CD4-positive, alpha-beta T cell (primary cell): ENCODE results near the gene FBN1. TPM values are rescaled to one million over a fixed set of nuclear protein-coding genes. Genes with fewer than 3 reads are reported as not detected.

Experiments
- ATAC-seq: fragments of 200-7000 bp; cut with Tn5 transposase; one replicate; pipeline ENCODE4 v1.10.0; 2022; ENCODE audit warnings: mild to moderate bottlenecking; ENCODE audit not compliant: poor library complexity
- CTCF ChIA-PET: fragments of 350-600 bp; sonication (Branson Sonifier 250); formaldehyde crosslinking; loops from one replicate; lab custom pipeline; 2021; ENCODE audit warnings: antibody characterized with exemption, inconsistent platforms; lab: Charles Lee
- POLR2A ChIA-PET: fragments of 350-600 bp; sonication (Branson Sonifier 250); formaldehyde crosslinking; loops from one replicate; lab custom pipeline; 2021; ENCODE audit warnings: antibody characterized with exemption, inconsistent platforms; lab: Charles Lee
- DNase-seq, 14 experiments: peaks; one replicate each; pipeline ENCODE4 v3.0.0-alpha.2; 2013 to 2020; ENCODE audit warnings: mixed read lengths in 2 of 14
- H3K27ac ChIP-seq, 2 donors: one replicate each; pipeline versions ENCODE4 v1.5.1 to v1.7.0; 2013; ENCODE audit warnings: low read length in 2 of 2, low read depth in 1 of 2, mild to moderate bottlenecking in 1 of 2
- H3K27me3 ChIP-seq, 2 experiments: 1 replicate in 1 of 2; 2 replicates in 1 of 2; pipeline versions ENCODE4 v1.6.1 to v1.7.0; 2013; ENCODE audit warnings: low read length in 2 of 2, control low read depth in 1 of 2, mild to moderate bottlenecking in 1 of 2, moderate library complexity in 1 of 2; ENCODE audit not compliant: insufficient read depth in 2 of 2, control insufficient read depth in 1 of 2
- H3K36me3 ChIP-seq: one replicate; pipeline ENCODE4 v1.6.1; 2013; ENCODE audit warnings: low read length, control low read depth; ENCODE audit not compliant: insufficient read depth
- H3K4me1 ChIP-seq: one replicate; pipeline ENCODE4 v1.6.1; 2013; ENCODE audit warnings: low read length, control low read depth; ENCODE audit not compliant: insufficient read depth
- H3K4me3 ChIP-seq: one replicate; pipeline ENCODE4 v1.5.1; 2013; ENCODE audit warnings: mild to moderate bottlenecking, low read length, moderate library complexity
- H3K9me3 ChIP-seq, 2 experiments: 1 replicate in 1 of 2; 2 replicates in 1 of 2; pipeline versions ENCODE4 v1.6.1 to v1.7.0; 2013; ENCODE audit warnings: low read length in 2 of 2, mild to moderate bottlenecking in 2 of 2, control low read depth in 1 of 2, moderate library complexity in 1 of 2; ENCODE audit not compliant: control insufficient read depth in 1 of 2, insufficient read depth in 1 of 2
- H3K27ac Mint-ChIP-seq: one replicate; pipeline ENCODE4 v1.8.0; 2020; ENCODE audit warnings: mixed read lengths
- H3K27me3 Mint-ChIP-seq: one replicate; pipeline ENCODE4 v1.8.0; 2021; ENCODE audit warnings: mixed read lengths
- H3K36me3 Mint-ChIP-seq: one replicate; pipeline ENCODE4 v1.8.0; 2021; ENCODE audit warnings: low read depth, mixed read lengths
- H3K4me1 Mint-ChIP-seq: one replicate; pipeline ENCODE4 v1.8.0; 2021; ENCODE audit warnings: low read depth, mixed read lengths
- H3K4me3 Mint-ChIP-seq: one replicate; pipeline ENCODE4 v1.8.0; 2020; ENCODE audit warnings: mild to moderate bottlenecking, mixed read lengths
- H3K9me3 Mint-ChIP-seq: one replicate; pipeline ENCODE4 v1.8.0; 2020; ENCODE audit warnings: mixed read lengths
- intact Hi-C, 2 experiments: fragments of 100-400 bp; cut with DNase I in 1 of 2; cut with micrococcal nuclease in 1 of 2; formaldehyde crosslinking; loops; one replicate each; pipeline versions ENCODE4 v1.15.1 to v1.9.0; 2023 to 2025; cut with DNase I, micrococcal nuclease
- total RNA-seq, 174 experiments: library from RNA in 2 of 174; stranded (reverse) in 2 of 174; gene quantifications; one replicate each; pipeline ENCODE4 v1.2.3 and lab custom pipeline; 2021 to 2026
- TF ChIP-seq, protein P1 (sequence below): fragments of 200-600 bp; IDR thresholded peaks from one replicate; pipeline ENCODE4 v1.8.0; 2022; ENCODE audit warnings: antibody characterized with exemption, mild to moderate bottlenecking

Gene FBN1
- total RNA-seq, 2 experiments from 2014 or later = 0.11 to 0.25 TPM

DNA sequence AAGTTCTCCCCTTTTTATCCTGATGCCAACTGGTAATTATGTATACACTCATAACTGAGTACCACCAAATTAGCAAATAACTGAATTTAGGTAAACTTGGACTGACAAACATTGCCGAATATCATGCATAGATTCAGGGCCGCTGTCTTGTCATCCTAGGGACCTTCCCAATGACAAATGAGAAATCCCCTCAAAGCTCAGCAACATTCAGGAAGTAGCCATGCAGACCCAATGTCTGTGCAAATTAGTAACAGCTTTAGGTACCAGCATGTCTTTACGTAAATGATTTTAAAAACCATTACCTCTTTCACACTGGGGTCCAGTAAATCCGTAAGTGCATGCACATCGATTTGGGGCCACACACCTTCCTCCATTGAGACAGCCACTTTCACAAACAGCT, 49.5 kb downstream of the FBN1 start:
- Mint-ChIP-seq H3K27ac (no peak overlapping the region), H3K27me3 (peaks cover 6% of the 10 kb centered on the region), H3K4me3 (no peak overlapping the region), H3K4me1 (no peaks in the 10 kb centered on the region), H3K9me3 (no peaks in the 10 kb centered on the region), H3K36me3 (no peaks in the 10 kb centered on the region)
- Histone ChIP-seq H3K9me3 (no peaks in the 10 kb centered on the region), H3K27ac (no peak overlapping the region), H3K27me3 (no peaks in the 10 kb centered on the region), H3K4me3 (no peak overlapping the region), H3K4me1 (no peaks in the 10 kb centered on the region), H3K36me3 (no peaks in the 10 kb centered on the region)
- DNase-seq (no peak), ATAC-seq (no peak)
- TF ChIP-seq, protein P1, sequence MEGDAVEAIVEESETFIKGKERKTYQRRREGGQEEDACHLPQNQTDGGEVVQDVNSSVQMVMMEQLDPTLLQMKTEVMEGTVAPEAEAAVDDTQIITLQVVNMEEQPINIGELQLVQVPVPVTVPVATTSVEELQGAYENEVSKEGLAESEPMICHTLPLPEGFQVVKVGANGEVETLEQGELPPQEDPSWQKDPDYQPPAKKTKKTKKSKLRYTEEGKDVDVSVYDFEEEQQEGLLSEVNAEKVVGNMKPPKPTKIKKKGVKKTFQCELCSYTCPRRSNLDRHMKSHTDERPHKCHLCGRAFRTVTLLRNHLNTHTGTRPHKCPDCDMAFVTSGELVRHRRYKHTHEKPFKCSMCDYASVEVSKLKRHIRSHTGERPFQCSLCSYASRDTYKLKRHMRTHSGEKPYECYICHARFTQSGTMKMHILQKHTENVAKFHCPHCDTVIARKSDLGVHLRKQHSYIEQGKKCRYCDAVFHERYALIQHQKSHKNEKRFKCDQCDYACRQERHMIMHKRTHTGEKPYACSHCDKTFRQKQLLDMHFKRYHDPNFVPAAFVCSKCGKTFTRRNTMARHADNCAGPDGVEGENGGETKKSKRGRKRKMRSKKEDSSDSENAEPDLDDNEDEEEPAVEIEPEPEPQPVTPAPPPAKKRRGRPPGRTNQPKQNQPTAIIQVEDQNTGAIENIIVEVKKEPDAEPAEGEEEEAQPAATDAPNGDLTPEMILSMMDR = no peak
- CTCF ChIA-PET = no interaction called here
- intact Hi-C loops = no loop called here
- POLR2A ChIA-PET = no interaction called here

DNA sequence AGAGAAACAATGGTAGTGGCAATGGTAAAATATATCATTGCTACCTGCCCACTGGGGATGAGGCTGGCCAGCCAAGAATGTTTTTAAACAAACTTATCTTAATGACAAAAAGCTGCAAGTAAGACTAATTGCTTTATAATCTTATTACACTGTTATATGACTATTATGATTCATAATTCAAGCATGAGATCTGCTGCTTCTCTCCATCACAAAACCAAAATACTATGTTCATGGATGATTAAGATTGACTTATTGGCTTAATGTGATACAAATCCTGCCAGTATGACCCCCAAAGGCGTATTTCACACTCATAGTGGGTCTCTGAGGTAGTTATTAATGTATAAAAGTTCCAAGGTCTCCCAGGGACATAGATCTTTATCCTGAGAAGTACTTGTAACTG, 52.6 kb downstream of the FBN1 start:
- Histone ChIP-seq H3K27me3 (no peaks in the 10 kb centered on the region), H3K27ac (no peak overlapping the region), H3K36me3 (no peaks in the 10 kb centered on the region), H3K9me3 (no peaks in the 10 kb centered on the region), H3K4me3 (no peak overlapping the region), H3K4me1 (no peaks in the 10 kb centered on the region)
- H3K9me3 Mint-ChIP-seq = no peaks in the 10 kb centered on the region
- H3K27ac Mint-ChIP-seq = no peak overlapping the region
- ATAC-seq = no peak
- H3K36me3 Mint-ChIP-seq = no peaks in the 10 kb centered on the region
- no peaks in the 10 kb centered on the region for H3K4me1 Mint-ChIP-seq
- CTCF ChIA-PET = no interaction called here
- no peak for DNase-seq
- TF ChIP-seq, protein P1 = no peak
- H3K27me3 Mint-ChIP-seq = no peaks in the 10 kb centered on the region
- intact Hi-C loops = no loop called here
- no peak overlapping the region for H3K4me3 Mint-ChIP-seq
- POLR2A ChIA-PET = no interaction called here

DNA sequence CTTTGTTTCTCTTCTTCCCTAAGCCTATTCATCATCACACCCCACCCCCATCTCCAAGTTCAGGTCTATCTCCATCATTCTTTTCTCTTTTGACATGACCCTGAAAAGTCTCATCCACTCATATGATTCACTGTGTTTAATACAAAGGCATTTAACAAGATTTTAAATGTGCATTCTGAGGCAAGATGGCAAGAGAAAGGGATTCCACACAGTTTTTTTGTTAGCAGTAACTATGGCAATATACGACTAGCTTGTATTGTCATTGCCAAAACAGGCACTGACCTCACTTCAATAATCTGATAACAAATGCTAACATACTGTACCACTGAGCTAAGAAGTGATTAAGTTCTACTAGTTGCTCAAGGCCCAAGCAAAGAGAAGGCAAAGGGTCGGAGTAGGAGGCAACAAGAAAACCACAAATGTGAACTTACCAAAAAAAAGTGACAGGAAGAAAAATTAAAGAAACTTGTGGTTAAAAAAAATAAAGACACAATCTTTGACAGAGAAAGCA, 53.2 kb downstream of the FBN1 start:
- H3K36me3 ChIP-seq = no peaks in the 10 kb centered on the region
- no peak overlapping the region for H3K4me3 ChIP-seq
- H3K9me3 ChIP-seq = no peaks in the 10 kb centered on the region
- no peak for DNase-seq
- Mint-ChIP-seq H3K4me3 (no peak overlapping the region), H3K4me1 (no peaks in the 10 kb centered on the region), H3K27me3 (no peaks in the 10 kb centered on the region), H3K9me3 (no peaks in the 10 kb centered on the region), H3K36me3 (no peaks in the 10 kb centered on the region), H3K27ac (no peak overlapping the region)
- H3K4me1 ChIP-seq = no peaks in the 10 kb centered on the region
- POLR2A ChIA-PET = no interaction called here
- H3K27ac ChIP-seq = no peak overlapping the region
- TF ChIP-seq, protein P1 = no peak
- no peak for ATAC-seq
- intact Hi-C loops = no loop called here
- CTCF ChIA-PET = no interaction called here
- H3K27me3 ChIP-seq = no peaks in the 10 kb centered on the region
